T47D (cell line): Measurements from ENCODE around the gene SLC30A1.
"Not testable (repeated sequence)": the region's sequence is repeated elsewhere in the genome, so short reads cannot be mapped to it uniquely, and the experiment has no call there.

Experiments
- DNase-seq, 2 experiments: peaks; one replicate each; pipeline versions ENCODE4 v3.0.0 to v3.0.0-alpha.2; 2011 to 2012; ENCODE audit warnings: low read depth in 1 of 2, low spot score in 1 of 2
- JUND ChIP-seq: IDR thresholded peaks from 2 replicates; pipeline ENCODE4 v1.6.1; 2012; ENCODE audit warnings: low read depth
- in situ Hi-C: cut with HindIII; loops from 2 replicates; pipeline ENCODE4 v1.10.0; 2016; ENCODE audit warnings: low sequenced_read_pairs, low pct_unique_long_range_greater_than_20kb

The SLC30A1 gene

GRCh38 chr1:211541720-211542477 is 37.1 kb downstream of the SLC30A1 start:
- in situ Hi-C loops: no loop called here
- no peak for TF ChIP-seq JUND
- peak; percentile 78 to 92 for DNase-seq

DNA sequence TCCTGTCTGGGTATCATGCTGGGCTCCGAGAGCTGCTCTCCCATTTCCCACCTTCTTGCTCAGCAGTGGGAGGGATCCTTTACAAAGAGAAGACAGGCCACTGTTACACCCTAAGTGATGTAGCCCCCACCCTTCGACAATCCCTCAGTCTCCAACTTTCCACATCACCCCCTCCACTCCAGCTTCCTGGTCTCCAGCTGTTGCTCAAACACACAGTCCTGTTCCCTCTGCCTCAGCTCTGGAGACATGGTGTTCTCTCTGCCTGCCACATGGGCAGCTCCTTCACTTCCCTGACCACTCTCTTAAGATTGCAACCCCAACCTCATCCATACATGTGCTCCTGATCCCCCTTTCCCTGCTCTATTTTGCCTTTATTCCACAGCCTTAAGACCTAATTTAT is 37.7 kb downstream of the SLC30A1 start:
- in situ Hi-C loops: no loop called here
- DNase-seq: no peak
- TF ChIP-seq JUND: no peak

DNA sequence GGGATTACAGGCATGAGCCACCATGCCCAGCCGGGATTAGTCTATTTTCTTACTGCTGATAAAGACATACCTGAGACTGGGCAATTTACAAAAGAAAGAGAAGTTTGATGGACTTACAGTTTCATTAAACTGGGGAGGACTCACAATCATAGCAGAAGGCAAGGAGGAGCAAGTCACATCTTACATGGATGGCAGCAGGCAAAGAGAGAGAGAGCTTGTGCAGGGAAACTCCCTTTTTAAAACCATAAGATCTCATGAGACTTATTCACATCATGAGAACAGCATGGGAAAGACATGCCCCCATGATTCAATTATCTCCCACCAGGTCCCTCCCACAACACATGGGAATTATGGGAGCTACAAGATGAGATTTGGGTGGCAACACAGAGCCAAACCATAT is 38.1 kb downstream of the SLC30A1 start:
- DNase-seq, in situ Hi-C loops: not testable (repeated sequence)

GRCh38 chr1:211538287-211538686 is 40.7 kb downstream of the SLC30A1 start:
- in situ Hi-C loops: no loop called here
- DNase-seq: no peak
- TF ChIP-seq JUND: no peak

- in situ Hi-C loops: no loop called here
- TF ChIP-seq JUND: no peak
- no peak for DNase-seq
Observed at GRCh38 chr1:211537253-211537652, 41.7 kb downstream of the SLC30A1 start.

DNA sequence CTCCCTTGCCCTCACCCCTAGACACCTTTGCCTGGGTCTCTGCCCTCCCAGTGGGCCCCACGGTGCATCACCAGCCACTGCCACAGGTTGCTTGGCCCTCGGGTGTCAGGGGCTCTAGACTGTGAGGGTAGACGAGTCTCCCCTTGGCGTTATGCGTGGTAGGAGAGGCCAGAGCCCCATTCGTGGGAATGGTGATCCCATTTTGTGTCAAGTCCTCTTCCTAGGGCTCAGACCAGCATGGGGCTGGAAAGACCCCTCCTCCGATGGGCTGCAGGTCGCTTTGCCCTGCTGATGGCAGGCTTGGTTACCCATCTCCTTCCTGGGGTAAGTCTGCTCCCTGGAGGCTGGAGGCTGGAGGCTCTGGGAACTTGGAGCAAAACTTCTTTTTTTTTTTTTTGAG is 42.4 kb downstream of the SLC30A1 start:
- no peak for TF ChIP-seq JUND
- in situ Hi-C loops: no loop called here
- no peak for DNase-seq

DNA sequence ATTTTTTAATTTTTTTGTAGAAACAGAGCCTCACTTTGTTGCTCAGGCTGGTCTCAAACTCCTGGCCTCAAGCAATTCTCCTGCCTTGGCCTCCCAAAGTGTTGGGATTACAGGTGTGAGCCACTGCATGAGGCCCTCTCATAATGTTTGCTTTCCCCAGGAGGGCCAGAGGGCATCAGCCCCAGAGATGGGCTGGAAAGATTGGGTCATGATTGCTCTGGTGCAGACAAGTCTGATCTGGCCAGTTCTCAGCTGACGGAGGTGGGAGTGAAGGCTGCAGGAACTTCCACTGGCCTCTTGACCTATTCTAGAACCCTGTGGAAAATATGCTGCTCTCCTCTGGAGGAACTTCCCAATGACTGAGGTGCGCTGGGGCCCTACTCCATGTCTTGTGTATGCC is 43.6 kb downstream of the SLC30A1 start:
- TF ChIP-seq JUND: no peak
- DNase-seq: no peak
- in situ Hi-C loops: no loop called here

- in situ Hi-C loops: no loop called here
- TF ChIP-seq JUND: no peak
- DNase-seq: no peak
Observed at GRCh38 chr1:211534545-211535291, 44.2 kb downstream of the SLC30A1 start.

DNA sequence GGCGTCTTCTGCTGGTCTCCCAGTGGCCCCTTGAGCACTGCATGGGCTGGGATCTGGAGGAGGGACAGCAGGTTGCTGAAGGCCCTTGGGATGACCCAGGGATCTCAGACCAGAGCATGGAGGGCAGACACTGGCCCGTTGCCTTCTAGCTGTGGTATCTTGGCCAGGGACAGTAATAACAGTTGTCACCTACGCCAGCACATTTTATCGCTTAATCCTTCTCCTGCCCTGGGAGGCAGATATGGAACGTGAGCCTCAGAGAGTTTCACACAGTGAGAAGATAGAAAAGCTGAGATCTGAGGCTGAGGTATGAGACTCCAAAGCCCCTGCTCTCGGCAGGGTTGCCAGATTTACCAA is 46.9 kb downstream of the SLC30A1 start:
- no peak for TF ChIP-seq JUND
- DNase-seq: no peak
- in situ Hi-C loops: no loop called here

- in situ Hi-C loops: no loop called here
- TF ChIP-seq JUND: no peak
- no peak for DNase-seq
Observed at GRCh38 chr1:211531194-211532087, 47.5 kb downstream of the SLC30A1 start.

- DNase-seq: no peak
- in situ Hi-C loops: no loop called here
- no peak for TF ChIP-seq JUND
Observed at GRCh38 chr1:211530102-211530501, 48.9 kb downstream of the SLC30A1 start.

- in situ Hi-C loops: no loop called here
- no peak for DNase-seq
- TF ChIP-seq JUND: no peak
Observed at GRCh38 chr1:211529453-211529852, 49.5 kb downstream of the SLC30A1 start.

DNA sequence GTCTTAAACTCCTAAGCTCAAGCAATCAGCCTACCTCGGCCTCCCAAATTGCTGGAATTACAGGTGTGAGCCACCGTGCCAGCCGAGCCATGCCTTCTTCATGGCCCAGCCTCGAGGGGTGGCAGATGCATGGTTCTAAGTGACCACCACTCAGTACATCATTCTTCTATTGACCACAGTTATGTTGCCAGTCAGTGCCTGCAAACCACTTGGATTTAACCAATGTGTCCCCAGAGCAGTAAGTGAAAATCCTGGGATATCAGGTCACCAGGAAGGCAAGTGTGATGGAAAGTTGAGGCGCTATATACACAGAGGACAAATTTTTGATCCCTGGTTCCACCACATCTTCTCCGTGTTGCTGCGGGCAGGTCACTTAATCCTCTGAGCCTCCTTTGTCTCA is 50.0 kb downstream of the SLC30A1 start:
- no peak for TF ChIP-seq JUND
- DNase-seq: no peak
- in situ Hi-C loops: no loop called here
